VCaP (cell line): ENCODE measurements around the gene SAMD3.
"Not testable (repeated sequence)": the region's sequence is repeated elsewhere in the genome, so short reads cannot be mapped to it uniquely, and the experiment has no call there.

Experiments used
- H3K27ac ChIP-seq: fragments of 450-650 bp; 2 replicates; pipeline ENCODE4 v1.5.1; 2017
- CTCF ChIP-seq: fragments of 450-650 bp; conservative IDR thresholded peaks from 2 replicates; pipeline ENCODE4 v1.5.1; 2017; ENCODE audit warnings: mild to moderate bottlenecking, moderate library complexity

Gene SAMD3

GRCh38 chr6:130182466-130182865, 40.3 kb downstream of the SAMD3 start:
- no peak overlapping the region for H3K27ac ChIP-seq
- no peak for TF ChIP-seq CTCF

GRCh38 chr6:130178692-130179091, 44.1 kb downstream of the SAMD3 start:
- H3K27ac ChIP-seq, result no peak overlapping the region
- no peak for TF ChIP-seq CTCF

- no peak for TF ChIP-seq CTCF
- no peak overlapping the region for H3K27ac ChIP-seq
Observed at GRCh38 chr6:130176378-130176777, 46.4 kb downstream of the SAMD3 start.

- H3K27ac ChIP-seq, result not testable (repeated sequence)
Observed at GRCh38 chr6:130173377-130174004, 49.3 kb downstream of the SAMD3 start.

- not testable (repeated sequence) for H3K27ac ChIP-seq
Observed at GRCh38 chr6:130170160-130170559, 52.6 kb downstream of the SAMD3 start.

GRCh38 chr6:130167655-130168054, 55.1 kb downstream of the SAMD3 start:
- no peak overlapping the region for H3K27ac ChIP-seq
- no peak for TF ChIP-seq CTCF

- H3K27ac ChIP-seq, result no peak overlapping the region
- TF ChIP-seq CTCF, result no peak
Observed at GRCh38 chr6:130164251-130164650, 58.5 kb downstream of the SAMD3 start.

- H3K27ac ChIP-seq, result no peak overlapping the region
- TF ChIP-seq CTCF, result no peak
Observed at GRCh38 chr6:130163266-130163665, 59.5 kb downstream of the SAMD3 start.

- H3K27ac ChIP-seq, result no peak overlapping the region
- no peak for TF ChIP-seq CTCF
Observed at GRCh38 chr6:130162421-130162820, 60.3 kb downstream of the SAMD3 start.
